Fibroblast of the conjunctiva (primary cell): ENCODE data around the gene CTSA.
"Not testable (repeated sequence)": the region's sequence is repeated elsewhere in the genome, so short reads cannot be mapped to it uniquely, and the experiment has no call there.

ENCODE experiments used
- DNase-seq: peaks from one replicate; pipeline ENCODE4 v3.0.0-alpha.2; 2010; ENCODE audit warnings: low read depth

Gene CTSA

DNA sequence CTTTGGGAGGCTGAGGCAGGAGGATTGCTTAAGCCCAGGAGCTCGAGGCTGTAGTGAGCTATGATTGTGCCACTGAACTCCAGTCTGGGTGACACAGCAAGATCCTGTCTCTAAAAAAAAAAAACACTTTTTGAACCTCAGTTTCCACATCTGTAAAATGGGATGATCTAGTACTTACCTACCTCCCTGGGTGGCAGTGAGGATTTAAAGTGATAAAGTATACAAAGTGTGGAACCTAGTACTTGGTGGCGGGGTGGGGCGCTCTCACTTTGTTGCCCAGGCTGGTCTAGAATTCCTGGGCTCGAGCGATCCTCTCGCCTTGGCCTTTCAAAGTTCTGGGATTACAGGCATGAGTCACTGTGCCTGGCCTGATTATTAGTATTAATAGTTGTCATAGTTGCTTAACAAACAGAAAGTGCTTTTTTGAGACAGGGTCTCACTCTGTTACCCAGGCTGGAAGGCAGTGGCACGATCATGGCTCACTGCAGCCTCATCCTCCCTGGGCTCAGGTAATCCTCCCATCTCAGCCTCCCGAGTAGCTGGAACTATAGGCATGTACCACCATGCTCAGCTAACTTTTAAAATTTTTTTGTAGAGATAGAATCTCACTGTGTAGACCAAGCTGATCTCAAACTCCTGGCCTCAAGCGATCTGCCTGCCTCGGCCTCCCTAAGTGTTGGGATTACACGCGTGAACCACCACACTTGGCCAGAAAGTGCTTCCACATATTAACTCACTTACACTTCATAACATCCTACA is 27.8 kb downstream of the CTSA start:
- no peak for DNase-seq

DNA sequence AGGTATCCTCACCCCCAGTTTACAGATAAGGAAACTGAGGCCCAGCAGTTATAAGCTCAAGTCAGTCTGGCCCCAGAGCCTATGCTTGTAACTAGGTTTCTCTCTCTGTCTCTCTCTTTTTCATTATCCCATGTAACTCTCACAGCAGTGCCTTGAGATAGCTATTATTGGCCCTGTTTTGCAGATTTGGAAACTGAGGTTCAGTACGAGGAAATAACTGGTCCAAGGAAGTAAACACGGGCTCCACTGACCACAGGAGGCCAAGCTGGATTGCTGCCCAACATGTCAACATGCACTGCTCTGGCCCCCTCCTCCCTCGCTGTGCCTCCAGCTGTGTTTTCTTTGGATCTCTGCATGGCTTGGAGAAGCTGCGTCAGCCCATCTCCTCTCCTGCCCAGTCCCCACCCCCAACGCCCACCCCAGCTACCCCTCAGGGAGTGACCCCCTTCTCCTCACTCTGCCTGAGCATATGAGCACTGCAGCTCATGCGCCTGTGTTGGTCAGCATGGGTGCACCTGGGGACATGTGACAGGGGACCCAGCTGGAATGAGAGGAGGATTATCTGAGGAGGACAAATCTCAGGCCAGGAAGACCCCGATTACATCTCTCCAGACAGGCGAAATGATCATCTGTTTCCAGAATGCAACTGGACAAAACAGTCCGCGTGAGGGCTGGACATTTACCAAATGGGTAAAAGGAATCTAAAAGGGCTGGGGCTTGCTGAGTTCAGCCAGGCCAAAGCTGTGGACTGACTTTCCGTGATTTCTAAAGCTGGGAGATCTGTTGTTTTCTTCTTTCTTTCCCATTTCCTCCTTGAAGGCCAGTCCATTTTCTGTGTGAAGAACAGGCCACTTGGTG is 28.6 kb downstream of the CTSA start:
- peak; percentile 90 for DNase-seq

DNA sequence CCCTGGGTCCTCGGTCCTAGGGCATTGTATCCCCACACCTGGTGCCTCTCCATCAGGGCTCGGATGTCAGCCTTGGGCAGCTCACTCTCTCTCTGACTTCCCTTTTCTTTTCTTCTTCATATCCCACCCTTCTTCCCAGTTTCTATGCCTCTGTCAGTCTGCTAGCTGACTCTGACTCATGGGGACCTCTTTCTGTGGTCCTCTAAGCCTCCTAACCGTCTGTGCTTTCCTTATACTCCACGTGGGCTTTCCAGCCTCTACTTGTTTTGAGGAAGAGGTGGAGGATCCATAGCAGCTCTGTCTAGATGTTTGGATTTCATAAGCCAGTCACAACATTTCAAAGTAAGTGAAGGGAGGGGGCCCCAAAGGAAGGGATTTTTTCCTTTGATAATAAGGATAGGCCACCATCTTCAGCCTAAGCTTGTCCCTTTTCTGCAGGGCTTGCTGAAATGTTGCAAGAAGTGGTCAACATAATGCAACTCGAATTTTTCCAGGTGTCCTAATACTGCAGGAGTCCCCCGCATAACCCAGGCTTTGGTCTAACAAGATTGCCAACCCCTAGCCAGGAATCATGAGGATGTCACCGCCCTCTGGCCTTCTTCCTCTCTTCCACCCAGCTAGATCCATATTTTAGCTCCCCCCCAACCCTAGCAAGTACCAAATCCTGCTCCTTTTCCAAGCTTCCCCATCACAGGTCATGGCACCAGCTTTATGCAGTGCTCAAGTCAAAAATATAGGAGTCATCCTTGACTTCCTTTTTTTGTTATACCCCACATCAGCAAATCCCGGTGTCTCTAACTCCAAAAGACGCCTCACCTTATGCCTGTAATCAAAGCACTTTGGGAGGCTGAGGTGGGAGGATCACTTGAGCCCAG is 29.6 kb downstream of the CTSA start:
- DNase-seq = no peak

DNA sequence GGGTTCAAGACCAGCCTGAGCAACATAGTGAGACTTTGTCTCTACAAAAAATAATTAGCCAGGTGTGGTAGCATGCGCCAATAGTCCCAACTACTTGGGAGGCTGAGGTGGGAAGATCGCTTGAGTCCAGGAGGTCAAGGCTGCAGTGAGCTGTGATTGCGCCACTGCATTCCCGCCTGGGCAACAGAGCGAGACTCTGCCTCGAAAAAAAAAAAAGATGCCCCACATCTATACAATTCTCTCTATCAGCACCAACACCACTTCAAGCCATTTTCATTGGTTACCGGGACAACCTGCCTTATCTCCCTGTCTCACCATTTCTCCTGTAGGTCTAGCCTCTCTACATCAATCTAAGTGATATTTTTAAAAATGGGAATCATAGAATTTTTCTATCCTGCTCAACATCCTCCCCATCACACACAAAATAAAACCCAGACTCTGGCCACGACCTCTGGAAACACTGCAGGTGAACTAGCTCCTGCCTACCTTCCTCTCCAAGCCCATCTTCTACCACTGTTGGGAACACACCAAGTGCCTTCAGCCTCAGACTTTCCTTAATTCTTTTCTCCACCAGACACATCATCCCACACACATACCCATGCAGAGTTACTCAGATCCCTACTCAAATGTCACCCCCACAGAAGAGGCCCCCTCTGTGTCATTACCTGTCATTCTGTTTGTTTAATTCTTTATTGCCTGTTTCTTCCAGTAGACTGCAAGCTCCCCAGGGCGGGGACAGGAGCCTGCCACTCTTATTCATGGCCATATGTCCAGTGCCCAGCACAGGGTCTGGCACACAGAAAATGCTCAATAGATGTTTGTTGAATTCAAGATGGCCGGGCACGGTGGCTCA is 30.4 kb downstream of the CTSA start:
- no peak for DNase-seq

DNA sequence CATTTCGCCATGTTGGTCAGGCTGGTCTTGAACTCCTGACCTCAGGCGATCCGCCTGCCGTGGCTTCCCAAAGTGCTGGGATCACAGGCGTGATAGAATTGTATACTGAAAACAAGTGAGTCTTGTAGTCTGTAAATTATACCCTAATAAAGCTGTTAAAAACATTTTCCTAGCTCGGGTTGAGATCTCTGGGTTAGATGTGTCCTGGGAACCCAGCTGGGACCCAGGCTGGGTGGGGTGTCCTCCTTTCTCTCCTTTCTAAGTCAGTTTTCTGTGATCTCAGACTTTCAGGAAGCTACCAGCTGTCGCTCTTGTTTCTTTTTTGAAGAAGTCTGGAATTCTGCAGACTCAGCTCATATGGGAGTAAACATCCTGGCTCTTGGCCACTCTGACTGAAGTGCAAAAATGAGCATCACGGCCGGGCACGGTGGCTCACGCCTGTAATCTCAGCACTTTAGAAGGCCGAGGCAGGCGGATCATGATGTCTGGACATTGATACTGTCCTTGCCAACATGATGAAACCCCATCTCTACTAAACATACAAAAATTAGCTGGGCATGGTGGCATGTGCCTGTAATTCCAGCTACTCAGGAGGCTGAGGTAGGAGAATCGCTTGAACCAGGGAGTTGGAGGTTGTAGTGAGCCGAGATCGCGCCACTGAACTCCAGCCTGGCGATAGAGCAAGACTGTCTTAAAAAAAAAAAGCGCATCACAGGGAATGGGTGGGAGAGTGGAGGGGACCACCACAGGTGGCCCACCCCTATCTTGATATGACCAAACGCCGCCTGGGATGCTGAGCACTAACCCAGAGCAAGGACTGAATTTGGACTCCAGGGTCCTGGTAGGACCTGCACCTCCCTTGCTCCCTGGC is 33.5 kb downstream of the CTSA start:
- no peak for DNase-seq

DNA sequence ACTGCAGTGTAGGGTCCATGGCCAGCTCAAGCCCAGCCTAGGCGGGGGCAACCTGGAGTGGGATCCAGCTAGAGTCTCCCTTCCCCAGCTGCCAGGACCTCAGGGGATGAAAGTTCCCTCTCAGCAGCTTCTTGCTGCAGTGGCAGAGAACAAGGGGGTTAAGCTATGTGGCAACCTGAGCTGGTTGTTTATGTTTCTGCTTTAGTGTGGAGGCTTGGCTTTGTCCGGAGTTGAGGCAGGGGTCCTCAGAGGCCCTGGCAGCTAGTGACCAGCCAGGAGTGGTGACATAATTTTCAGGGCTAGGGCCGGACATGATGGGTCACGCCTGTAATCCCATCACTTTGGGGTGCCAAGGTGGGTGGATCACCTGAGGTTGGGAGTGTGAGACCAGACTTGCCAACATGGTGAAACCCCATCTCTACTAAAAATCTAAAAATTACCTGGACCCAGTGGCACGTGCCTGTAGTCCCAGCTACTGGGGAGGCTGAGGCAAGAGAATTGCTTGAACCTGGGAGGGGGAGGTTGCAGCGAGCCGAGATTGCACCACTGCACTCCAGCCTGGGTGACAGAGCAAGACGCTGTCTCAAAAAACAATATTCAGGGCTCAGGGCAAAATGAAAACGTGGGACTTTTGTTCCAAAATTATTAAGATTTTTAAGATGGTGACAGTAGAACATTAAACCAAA is 34.8 kb downstream of the CTSA start:
- DNase-seq = no peak

DNA sequence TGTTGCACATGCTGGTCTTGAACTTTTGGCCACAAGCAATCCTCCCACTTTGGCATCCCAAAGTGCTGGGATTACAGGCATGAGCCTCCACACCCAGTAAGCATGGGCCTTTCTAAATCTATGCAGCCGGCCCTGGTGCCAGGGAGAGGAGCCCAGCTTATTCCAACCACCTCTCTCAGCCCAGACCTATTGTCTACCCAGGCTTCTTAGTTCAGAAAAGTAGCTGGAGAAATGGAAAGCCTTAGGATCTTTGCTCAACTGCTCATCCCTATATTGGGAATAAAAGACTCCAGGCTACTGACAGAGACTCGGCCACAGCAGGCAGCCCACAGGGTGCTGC is 35.6 kb downstream of the CTSA start:
- DNase-seq = no peak

DNA sequence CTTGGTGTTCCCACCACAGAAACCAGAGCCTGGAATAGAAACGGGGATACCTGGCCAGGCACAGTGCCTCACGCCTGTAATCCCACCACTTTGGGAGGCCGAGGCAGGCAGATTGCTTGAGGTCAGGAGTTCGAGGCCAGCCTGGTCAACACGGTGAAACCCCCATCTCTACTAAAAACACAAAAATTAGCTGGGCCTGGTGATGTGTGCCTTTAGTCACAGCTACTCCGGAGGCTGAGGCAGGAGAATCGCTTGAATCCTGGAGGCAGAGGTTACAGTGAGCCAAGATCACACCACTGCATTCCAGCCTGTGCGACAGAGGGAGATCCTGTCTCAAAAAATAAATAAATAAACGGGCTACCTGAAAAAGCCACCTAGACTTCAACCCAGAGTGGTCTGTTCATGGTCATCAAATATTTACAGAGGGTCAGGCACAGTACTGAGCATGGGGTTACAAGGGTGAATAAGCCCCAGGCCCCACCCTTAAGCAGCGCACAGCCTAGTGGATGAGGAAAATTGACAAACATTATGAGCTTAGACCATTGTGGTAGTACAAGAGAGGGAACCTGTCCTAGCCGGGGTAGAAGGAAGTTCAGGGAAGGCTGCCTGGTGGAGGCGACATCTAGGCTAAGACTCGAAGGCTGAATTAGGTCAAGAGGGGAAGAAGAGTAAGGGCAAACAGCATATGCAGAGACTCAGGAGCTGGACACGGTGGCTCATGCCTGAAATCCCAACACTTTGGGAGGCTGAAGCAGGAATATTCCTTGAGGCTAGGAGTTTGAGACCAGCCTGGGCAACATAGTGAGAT is 36.1 kb downstream of the CTSA start:
- no peak for DNase-seq

DNA sequence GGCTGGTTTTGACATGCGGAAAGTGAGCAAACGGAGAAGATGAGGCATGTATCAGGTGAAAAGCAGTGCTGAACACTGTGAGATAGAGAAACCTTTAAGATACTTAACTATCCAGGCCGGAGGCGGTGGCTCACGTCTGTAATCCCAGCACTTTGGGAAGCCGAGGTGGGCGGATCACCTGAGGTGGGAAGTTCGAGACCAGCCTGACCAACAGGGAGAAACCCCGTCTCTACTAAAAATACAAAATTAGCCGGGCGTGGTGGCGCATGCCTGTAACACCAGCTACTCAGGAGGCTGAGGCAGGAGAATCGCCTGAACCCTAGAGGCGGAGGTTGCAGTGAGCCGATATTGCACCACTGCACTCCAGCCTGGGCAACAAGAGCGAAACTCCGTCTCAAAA is 40.5 kb downstream of the CTSA start:
- not testable (repeated sequence) for DNase-seq

DNA sequence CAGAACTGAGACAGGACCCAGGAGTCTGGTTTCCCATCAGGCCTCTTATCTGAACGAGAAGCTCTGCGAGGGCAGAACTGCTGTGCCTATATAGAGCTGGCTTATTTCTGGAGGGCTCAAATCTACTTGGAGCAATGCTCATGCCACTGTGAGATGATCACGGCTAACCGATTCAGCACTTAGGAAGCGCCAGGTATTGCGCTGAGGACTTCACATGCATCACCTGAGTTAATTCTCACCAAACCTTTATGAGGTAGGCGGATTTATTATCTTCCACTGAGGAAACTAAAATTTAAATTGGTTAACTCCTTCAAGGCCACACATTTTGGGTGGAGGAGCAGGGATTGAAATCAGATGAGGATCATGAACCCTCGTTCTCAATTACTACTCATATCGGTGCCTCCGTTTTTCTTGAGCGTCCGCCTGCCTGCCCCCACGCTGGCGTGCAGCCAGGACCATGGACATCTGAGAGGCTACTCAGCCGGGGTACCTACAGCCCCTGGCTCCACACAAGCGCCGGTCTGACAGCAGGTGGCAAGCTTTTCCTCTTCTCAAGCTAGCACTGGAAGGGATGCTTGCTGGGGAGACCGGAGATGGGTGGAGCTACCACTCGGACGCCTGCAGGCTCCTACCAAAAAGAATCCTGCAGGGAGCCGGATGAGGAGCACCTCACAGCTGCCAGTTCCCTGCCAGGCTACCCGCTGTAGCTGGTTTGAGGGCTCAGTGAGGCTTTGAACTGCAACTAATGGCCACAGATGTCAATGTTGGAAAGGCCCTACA is 42.3 kb downstream of the CTSA start:
- DNase-seq = peak; percentile 73

DNA sequence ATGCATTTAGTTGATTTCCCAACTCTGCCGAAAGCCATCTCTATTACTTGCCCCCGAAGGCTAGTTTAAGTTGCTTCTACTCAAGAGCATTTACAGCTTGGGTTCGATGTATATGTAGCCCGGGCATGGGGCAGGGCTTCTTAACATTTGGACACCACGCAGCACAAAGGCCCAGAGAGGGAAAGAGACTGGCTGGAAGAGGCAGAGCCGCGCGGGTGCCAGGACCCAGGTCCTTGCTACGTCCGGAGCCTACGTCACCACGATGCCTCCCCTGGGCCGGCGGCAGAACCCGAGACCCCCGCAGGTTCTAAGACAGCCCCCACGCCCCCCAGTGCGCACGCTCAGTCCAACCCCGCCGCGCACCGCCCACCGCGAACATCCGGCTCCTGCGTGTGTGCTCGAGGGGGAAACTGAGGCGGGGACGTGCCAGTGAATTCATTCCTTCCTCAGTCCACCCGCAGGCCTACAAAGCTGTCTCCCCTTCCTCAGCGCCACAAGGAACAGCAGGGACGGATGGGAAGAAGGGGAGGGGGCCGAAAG is 43.0 kb downstream of the CTSA start:
- no peak for DNase-seq

DNA sequence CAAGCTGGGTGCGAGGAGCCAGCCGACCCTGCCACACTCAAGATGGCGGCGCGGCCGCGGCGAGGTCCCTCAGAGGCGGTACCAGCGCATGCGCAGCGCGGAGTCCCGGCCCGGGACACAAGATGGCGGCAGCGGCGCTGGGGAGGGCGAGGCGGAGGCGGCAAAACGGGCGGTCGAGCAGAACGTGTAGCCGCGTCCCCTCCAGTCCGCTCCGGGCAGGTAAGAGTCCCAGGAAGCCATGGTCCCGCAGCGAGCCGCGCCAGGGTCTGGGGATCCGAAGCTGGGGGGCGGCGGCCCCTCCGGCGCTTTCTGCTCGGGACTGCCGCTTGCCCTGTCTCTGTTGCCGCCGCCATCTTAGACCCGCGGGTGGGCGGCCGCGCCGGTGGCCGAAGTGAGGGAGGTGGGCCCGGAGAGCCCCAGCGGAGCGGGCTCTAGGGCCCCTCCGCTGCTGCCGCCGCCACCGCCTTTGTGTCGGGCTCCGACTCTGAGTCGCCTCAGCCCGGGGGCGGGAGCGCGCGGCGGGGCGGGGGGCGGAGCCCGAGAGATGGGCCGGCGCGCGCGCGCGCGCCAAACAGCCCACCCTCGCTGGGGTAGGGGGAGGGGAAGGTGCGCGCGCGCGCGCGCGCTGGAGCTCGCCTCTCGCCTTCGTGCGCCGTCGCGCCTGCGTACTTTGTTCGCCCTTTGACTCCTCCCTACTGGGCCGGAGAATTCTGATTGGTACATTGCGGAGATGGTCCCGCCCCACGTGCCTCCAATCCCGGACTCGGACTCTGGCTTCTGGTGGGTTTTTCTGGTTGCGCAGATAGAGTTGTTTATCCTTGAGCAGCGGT is 43.7 kb downstream of the CTSA start, which contains the start of gene PCIF1:
PCIF1 (plus strand) TSS at position 98 of the 830 bp plus-strand sequence. CDS start 4,317 bp downstream, outside the sequence.
- peak; percentile 94 for DNase-seq

DNA sequence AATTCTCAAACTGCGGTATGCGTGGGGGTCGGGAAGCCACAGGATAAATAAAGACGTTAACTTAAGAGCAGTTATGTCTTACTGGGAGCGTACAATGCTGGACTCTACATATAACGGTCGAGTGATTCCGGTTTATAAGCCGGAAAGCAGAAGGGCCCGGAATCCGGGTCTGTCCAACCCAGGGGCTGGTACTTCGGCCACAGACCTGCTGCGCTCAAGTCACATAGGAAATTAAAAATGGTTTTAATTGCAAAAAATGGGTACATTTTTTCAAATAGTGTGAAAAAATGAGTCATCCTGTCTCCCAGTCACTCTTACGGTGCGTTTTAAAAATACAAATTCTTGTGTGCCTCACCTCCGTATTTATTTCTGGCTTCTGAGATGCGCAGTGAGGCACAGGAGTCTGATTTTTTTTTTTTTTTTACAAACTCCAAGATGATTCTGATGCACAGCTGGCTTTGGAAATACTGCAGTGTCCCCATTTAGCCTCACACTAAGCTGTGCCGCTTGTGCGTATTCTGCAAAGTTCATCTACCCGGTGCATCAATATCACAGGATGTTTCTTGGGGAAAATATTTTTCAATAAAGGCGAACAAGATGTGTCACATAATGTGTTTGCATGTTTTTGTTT is 44.4 kb downstream of the CTSA start:
- no peak for DNase-seq

DNA sequence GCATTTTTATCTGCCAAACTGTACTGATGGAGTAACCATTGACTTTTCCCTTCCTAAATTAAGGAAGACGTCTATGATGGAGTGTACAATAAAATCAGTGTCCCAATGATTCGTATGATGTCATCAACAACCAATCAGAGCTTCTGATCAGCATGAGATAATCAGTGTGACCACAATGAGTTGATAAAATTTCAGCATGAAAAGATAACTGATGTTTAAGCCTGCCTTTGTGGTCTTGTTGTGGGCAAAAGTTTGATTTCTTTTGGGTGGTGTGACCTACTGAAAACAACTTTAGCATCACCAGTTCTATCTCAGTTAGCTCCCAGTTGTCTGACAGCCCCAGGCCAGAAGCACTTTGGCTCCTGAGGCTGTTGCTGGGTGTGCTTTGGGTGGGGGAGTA is 46.6 kb downstream of the CTSA start:
- DNase-seq = no peak

DNA sequence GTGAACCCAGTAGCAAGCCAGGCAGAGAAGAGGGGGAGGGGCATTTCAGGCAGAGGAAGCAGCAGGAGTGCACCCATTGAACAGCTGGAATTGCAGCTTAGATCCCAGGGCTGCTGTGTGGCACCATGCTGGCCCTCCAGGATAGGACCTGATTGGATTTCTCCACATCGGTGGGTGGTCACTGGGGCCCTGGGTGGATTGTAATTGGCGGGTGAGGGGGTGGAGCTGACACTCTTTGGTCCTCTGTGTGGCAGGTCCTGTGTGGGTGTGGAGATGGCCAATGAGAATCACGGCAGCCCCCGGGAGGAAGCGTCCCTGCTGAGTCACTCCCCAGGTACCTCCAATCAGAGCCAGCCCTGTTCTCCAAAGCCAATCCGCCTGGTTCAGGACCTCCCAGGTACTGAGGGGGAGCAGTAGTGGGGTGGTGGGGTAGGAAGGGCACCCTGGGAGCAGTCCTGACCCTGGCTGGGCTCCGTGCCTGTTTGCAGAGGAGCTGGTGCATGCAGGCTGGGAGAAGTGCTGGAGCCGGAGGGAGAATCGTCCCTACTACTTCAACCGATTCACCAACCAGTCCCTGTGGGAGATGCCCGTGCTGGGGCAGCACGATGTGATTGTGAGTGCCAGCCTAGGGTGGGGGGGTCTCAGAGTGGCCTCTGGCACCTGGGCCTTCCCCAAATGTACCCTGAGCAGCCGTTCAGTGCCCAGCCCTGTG is 47.7 kb downstream of the CTSA start:
- no peak for DNase-seq

DNA sequence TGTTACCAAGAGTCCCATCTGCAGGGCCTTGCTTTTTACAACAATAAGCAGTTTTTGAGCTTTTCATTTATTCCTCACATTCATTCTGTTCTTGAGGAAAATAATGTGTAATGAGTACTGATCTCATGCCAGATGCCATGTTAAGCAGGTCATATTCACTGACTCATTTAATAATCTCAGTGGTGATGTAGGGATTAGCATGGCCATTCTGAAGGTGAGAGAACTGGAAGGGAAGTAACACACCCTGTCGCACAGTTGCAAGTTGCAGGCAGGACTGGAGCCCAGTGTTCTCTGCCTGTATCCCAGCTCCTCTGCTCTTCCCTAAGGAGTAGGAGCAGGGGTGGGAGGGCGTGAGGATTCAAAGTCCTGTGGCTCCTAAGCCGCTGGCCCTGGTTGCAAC is 48.9 kb downstream of the CTSA start:
- DNase-seq = no peak
